ENCODE results near the gene PREP. TPM values are rescaled to one million over a fixed set of nuclear protein-coding genes. Genes with fewer than 3 reads are reported as not detected.

Gene PREP
- total RNA-seq, 1 donor from 2014 or later, result 18.7 TPM

DNA sequence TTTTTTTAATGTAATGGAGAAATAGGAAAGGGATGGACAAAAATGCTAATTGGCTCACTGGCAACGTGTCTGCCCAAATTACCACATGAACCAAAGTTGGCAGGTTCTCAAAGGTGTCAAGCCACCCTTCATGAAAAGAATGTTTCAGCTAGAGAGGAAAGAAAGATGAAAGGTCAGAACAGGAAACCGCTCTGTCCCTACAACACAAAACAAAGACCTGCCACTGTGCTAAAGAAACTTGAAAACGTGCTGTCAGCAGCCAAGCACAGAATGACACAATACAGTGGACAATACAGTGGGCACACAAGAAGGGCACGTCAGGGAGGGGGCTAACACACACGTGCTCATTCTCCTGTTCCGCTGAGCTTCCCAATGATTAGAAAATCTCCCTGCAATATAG, 4.9 kb downstream of the PREP start:
- peak; percentile 27 to 56 for DNase-seq (ENCODE audit: low read depth in 2 of 2)

DNA sequence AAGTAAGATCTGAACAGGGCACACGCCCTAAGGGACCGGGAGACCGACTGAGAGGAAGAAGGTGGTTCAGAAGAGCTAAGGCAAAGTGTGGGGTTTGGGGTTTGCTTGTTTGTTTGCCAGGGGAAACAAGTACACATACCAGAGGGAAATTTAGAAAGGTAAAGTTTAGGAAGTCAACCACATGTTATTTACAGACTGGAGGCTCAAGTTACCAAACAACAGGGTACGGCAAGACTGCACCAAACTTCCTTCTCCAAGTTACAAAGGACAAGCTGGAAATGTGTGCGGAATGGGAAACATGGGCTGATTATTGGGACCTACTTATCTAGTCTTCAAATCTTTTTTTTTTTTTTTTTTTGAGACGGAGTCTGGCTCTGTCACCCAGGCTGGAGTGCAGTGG, 11.2 kb downstream of the PREP start:
- no peak for DNase-seq (ENCODE audit: low read depth in 2 of 2)

DNA sequence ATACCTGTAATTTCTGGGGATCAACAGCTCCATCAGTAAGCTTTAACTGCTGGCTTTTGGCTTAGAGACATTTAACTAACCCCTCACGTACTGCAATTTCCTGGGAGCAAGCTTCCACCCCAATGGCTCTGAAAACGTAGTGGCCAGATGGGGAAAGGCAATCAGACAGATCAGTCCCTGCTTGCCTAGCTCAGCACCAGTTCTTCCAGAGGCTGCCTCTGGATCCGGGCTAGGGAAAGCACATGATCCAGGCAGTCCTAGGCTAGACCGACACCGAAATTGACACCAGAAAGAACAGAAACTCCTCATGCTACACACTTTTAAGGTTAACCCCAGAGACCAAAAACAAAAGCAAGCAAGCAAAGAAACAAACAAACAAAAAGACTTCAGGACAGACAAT, 13.3 kb downstream of the PREP start:
- DNase-seq (ENCODE audit: low read depth in 2 of 2), result no peak

DNA sequence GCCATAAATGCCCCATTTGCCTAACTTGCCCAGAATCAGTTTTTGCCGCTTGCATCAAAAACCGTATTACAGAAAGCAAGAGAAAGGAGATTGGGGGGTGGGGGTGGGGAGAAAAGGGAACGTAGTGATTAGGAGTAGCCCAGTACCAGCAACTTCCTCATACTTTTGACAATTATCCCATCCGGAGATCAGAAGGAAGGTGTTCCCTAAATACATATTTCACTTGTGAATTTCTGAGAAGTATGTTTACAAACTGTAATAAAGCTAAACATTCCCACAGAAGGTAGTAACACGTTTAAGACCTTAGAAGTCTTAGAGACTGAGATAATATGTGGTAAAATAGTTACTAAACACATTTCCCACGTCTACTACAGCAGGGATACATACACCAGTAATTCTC, 14.5 kb downstream of the PREP start:
- no peak for DNase-seq (ENCODE audit: low read depth in 2 of 2)

DNA sequence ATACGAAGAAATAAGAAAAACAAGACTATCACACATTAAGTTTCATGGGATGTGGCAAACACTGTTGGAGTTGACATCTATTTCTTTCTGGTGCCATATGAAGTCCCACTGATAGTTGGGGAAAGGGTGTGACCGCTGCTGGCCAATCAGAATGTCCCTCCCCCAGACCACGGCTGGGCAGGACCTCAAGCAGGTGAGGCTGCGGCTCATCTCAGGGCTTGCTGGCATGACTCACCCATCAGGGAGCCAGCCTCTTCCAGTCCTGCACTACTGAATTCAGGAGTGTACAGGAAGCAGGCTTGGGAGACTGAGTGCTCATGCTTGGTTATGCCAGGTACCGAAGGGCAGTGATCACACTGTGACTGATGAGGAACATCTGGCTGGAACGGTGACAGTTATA, 18.9 kb downstream of the PREP start:
- DNase-seq (ENCODE audit: low read depth in 2 of 2), result no peak

DNA sequence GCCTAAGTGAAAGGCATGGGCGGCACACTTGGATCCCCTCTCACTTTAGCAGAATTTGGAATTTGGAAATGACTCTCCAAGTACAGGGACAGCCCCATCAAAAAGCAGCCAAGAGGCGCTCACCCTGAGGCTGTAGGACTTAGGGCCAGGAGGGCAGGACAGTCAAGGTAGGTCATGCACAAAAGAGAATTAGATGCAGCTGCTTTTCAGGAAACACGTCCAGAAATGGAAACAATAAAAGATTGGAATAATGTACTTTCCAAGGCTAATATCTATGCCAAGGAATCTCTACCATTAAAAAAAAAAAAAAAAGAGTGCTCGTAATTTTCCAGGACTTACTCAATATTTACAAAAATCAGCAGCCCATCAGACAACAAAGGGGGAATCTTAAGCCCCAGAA, 19.9 kb downstream of the PREP start:
- DNase-seq (ENCODE audit: low read depth in 2 of 2), result no peak

DNA sequence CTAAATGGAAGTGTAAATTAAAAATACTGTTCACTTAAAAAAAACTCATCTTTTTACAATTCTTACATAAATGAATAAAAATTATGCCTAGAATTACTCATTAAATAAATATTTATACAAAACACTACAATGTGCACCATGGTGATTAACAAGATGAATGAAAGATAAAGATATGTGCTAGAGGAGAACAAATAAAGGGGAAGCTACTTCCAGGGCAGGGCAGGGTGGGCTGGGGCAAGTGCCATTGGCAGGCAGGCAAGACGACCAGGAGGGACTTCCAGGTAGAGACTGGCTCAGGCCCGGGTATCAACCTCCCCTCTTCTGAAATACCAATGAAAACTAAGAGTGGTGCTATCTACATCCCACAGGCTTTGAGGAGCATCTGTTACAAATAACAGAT, 20.4 kb downstream of the PREP start:
- DNase-seq (ENCODE audit: low read depth in 2 of 2), result peak in 1 of 2 donors; percentile 12

DNA sequence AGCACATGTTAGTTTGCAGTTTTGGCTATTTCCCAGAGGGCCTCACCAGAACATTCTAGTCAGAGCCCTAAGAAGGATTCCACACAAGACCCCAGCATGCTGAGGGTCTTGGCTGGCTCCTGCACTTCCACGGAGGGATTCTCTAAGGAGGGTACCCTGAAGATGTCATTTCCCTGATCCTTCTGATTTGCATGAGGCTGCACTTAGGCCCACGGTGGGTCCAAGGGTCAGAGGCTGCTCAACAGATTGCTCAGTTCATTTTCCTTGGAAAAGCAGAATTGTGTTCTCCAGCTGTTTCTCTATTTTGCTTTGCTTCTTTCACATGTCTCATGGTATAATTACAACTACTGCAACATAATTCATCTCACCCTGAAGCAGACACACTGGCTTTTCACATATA, 22.2 kb downstream of the PREP start:
- DNase-seq (ENCODE audit: low read depth in 2 of 2), result no peak

DNA sequence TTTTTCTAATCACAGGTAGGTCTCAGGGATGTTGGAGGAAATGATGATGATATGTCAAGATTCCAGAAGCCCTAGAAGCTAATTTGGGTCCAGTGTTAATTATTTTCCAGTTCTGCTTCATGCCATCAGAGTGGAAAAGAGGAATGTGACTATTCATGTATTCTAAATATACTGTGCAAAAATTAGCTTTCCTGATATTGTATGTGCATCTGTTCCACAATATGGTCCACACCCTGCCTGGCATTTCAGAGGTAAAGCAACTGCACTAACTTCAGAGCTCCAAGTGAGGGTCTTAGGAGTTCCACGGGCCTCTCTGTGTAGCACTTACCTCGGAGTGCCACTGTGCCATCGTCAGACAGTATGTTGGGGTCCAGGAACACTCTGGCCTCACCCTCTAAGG, 27.1 kb downstream of the PREP start:
- no peak for DNase-seq (ENCODE audit: low read depth in 2 of 2)

DNA sequence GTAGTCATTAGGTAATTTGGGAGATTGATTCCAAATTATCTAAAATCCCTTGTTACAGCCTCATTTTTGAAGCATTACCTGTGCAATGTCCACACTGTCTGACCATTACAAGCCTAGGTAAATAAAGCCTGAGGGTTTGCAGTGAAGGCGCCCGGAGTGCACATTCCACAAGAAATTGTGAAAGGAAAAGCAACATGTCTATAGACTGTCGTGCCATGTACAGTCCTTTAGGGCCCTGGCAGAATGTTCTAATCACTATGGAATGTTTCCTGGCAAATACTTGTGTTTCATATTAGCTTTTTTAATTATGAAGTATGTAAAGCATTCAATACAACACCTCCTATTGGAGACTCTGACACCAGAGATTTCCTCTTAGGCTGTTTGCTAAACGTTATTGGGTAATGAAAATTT, 28.9 kb downstream of the PREP start:
- DNase-seq (ENCODE audit: low read depth in 2 of 2), result peak; percentile 55 to 76

DNA sequence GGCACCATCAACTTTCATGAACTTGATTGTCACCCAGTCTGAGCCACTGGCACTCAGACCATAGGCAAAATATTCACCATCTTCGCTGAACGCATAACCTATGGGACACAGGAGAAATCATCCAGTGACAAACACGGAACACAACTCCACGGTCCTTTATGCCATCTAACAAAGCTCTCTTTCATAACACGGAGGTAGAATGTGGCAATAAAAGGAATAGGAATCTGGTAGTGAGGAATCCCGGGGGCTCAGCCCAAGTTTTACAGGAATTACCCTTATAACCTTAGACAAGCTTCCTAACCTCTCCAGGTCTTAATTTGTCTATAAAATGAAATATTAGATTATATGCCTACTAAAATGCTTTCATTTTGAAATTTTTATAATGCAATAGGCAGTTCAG, 29.4 kb downstream of the PREP start:
- DNase-seq (ENCODE audit: low read depth in 2 of 2), result no peak

DNA sequence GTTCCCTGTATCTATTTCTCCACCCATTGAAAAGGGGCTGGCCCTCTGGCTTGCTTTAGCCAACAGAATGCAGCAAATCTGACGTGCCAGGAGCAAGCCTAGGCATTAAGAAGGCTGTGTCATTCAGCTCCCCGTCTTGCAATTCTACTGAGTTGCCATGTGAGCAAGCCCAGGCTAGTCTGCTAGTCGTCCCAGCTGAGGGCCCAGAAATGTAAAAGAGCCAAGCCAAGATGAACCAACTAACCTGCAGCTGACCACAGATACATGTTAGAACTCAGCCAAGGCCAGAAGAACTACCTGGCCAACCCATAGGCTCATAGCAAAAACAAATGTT, 30.1 kb downstream of the PREP start:
- DNase-seq (ENCODE audit: low read depth in 2 of 2), result no peak

DNA sequence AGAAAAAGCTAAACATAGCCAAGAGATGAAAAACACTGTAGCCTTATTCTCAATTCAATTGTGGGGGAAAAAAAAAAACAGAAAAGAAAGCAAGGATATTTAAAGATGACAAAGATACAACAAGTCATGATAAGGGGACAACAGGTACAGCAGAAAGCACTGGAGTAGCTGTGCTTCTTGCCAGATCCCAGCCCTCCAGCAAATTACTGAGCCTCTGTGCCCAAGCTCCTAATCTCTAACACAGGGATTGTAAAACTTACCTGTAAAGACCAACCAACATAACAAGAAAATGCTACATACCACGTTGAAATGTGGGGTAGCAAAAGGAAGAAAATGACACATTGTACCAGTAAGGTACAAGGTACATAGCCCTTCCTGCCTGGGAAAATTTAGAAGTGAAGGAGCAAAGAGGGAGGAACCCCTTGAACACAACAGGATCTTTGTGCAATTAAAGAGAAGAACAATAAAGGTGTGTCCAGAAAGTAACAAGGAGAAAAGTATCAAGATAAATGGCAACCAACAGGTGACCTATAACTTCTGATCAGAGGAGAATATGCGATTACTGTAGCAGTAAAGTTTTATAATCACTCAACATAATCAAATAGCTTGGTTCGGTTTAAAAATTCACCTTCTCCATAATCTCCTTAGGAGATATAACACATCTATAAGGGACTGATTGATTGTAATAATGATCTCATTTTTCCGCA, 30.6 kb downstream of the PREP start:
- no peak for DNase-seq (ENCODE audit: low read depth in 2 of 2)

DNA sequence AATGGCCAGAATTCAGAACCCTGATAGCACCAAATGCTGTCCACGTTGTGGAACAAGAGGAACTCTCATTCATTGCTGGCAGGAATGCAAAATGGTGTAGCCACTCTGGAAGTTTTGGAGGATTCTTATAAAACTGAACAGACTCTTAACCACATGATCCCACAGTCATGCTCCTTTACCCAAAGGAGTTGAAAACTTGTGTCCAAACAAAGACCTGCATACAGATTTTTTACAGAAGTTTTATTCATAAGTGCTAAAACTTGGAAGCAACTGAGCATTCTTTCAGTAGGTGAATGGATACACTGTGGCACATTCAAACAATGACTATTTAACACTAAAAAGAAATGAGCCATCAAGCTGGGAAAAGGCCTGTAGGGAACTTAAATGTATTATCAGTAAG, 32.5 kb downstream of the PREP start:
- DNase-seq (ENCODE audit: low read depth in 2 of 2), result no peak

DNA sequence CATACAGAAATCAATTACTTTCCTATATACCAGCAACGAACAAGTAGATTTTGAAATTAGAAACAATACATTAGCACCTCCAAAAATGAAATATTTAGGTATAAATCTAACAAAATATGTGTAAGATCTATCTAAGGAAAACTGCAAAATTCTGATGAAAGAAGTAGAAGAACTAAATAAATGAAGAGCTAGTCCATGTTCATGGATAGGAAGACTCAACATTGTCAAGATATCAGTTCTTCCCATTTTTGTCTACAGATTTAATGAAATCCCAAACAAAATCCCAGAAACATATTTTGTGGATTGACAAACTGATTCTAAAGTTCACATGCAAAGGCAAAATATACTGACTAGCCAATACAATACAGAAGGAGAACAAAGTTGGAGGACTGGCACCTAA, 33.7 kb downstream of the PREP start:
- no peak for DNase-seq (ENCODE audit: low read depth in 2 of 2)

DNA sequence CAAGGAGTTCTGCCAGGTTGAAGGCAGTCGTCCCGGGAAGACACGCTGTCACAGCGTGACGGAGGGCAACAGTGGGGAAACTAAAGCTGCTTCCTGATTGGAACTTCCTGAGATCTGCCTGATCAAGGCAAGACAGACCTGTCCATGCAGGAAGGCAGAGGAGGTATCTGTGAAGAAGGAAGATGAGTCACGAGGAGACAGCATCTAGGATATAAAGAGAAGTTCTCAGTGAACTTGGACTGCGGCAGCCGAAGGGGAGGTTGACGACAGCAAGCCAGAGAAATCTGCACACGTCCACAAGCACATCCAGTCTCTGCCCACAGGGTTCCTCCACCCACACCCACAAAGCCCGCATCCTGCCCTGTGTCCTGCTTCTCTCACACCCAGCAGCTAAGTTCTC, 38.6 kb downstream of the PREP start:
- peak; percentile 10 to 62 for DNase-seq (ENCODE audit: low read depth in 2 of 2)

DNA sequence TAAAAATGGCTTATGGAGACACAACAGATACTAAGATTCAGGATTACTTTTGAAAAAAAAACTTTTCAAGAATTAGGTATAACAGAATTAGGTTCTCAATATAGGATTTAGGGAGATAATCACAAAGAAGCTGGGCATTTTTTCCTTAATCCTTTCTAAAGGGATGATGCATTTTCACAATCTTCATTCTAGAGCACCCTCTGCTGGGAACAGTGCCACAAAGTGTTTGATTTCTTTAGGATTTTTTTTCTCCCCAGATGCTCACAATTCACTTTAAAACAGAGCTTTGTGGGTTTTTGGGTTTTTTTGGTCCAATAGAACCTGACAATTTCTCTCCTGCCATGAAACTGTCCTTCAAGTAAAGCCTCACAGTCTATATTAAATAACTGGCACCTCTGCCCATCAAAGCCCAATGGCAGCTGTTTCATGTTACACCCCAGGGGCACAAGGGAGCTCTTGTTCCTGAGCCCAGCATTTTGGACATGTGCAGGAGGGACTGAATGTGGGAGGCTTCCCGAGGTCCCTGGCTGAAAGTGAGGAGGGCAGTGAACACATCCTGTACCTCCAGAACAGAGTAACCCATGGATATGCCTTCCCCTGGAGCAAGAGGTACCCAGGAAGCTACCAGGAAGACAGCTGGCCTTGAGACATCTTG, 39.7 kb downstream of the PREP start:
- DNase-seq (ENCODE audit: low read depth in 2 of 2), result peak in 1 of 2 donors; percentile 33

DNA sequence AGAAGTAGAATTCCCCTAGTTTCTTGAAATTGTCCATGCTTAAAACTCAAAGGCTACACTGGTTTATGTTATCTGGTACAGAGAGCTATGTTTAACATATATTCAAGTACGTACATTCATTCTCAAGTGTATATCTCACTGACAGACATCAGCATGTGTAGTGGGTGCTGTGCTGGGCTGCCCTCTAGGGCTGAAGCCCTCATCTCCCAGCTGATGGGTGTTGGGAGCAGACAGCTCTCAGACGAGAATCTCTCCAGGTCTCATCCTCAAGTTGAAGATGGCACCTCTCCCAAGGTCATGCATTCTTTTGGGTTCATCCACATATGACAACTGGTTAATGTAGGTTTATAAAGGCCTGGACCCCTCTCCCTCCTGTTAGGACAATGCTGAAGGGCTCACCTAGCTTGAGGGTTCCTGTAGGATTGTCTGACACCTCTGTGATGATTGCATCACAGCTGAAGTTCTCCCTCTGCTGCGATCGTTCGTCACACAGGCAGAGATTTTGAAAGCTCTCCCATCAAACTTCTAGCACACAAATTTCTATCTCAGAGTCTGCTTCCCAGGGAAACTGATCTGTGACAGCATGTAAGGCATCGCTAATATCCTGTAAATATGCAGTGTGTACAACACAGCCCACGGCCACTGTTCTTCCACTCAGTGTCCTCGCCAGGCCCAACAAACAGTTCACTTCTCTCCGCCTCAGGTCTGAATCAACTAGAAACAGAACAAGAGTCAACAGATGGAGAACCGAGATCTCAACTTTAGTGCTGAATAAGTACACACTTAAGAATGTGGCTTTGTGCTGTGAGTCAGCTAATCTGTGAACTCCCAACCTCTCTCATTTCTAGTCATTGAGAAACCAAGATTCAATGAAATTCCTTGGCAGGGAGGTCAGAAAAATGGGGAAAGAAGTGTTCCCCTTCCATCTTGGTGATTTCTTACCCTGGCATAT, 43.2 kb downstream of the PREP start:
- peak in 1 of 2 donors; percentile 75 for DNase-seq (ENCODE audit: low read depth in 2 of 2)

DNA sequence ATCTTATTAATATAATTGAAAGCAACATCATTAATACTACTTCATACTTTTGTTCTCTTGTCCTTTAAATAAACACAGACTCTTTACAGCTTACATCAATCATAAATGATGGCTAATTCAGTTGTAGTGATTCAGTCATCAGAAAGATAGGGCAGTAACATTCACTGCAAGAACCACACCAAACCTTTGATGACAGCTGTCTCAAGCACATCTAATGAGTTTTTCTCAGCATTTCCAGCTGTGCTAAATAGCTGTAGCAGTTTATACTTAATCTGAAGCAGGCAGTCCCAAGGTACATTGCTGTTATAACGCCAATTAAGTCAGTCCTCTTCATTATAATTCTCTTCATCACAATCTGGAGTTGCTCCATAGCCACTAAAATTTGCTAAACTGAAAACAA, 45.7 kb downstream of the PREP start:
- DNase-seq (ENCODE audit: low read depth in 2 of 2), result no peak

DNA sequence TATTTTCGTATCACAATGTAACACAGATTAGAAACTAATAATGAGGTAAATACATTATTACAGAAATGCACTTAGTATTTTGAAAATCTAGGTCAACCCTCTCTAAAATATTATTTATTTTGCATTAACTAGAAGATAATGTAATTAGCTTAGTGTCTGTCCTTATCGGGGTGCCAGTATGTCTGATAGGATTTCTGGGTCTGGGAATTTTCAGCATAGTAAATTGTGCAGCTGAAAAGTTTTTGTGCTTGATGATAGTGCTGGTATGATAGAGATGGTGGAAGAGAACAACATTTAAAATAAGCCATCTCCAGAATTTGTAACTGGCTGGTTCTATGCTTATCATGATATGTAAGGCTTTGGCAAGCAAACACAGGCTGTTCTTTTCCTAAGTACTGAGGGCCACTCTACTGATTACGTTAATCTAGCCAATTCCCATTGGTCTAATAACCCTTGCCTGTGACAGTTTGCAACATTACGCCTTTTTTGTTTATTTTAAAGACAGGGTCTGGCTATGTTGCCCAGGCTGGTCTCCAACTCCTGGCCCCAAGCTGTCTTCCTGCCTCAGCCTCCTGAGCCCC, 50.8 kb downstream of the PREP start:
- DNase-seq (ENCODE audit: low read depth in 2 of 2), result no peak

DNA sequence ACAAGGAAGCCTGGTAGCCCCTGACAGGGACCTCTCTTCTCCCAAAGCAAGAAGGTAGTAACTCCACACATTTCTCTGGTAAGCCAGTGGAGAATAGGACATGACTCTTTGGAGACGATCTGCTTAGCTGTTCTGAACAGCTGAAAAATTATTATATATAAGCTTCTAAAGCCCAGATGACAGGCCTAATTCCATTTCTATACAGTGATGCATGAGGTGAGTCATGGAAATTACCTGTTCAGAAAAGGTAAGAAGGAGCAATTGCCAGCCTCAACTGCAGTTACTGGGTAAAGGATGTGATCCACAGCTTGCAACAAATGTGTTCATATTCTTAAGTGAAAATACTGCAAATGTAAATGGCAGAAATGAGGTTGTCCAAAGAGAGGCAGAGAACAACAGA, 54.0 kb downstream of the PREP start:
- no peak for DNase-seq (ENCODE audit: low read depth in 2 of 2)

DNA sequence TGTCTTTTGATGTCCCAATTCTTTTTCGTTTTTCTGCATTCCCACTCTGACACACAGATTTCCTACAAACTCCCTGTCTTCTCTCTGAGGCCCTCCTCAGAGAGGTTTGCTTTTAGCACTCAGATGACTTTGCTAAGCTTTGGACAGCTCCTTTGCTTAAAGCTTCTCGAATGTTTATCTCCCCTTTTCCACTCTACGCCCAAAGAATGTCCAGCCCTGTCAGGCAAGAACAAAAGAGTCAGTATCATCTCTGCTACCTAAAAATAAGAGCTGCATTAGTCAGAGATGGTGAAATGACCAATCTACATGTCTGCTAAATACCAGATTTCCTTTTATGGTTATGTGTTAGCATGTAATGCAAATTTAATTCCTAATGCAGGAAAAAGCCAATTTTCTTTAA, 56.8 kb downstream of the PREP start:
- DNase-seq (ENCODE audit: low read depth in 2 of 2), result peak in 1 of 2 donors; percentile 61

Measured in lung microvascular endothelial cell (primary cell).